GM06990 (cell line): Measurements from ENCODE around the gene PIGZ.

Experiments
- DNase-seq: peaks from one replicate; pipeline ENCODE4 v3.0.0-alpha.2; 2011; ENCODE audit not compliant: insufficient read length; ENCODE audit errors: extremely low read depth
- H3K27me3 ChIP-seq: replicated peaks from 2 replicates; pipeline ENCODE4 v1.6.0; 2011; ENCODE audit warnings: low read length; ENCODE audit not compliant: control insufficient read depth, insufficient read depth
- H3K36me3 ChIP-seq: 2 replicates; pipeline ENCODE4 v1.5.1; 2011; ENCODE audit warnings: low read length; ENCODE audit not compliant: control insufficient read depth, insufficient read depth
- H3K4me3 ChIP-seq: replicated peaks from 2 replicates; pipeline ENCODE4 v1.5.1; 2011; ENCODE audit warnings: low read depth, mild to moderate bottlenecking, control low read depth, low read length
- TF ChIP-seq, protein P1 (sequence below): IDR thresholded peaks from 2 replicates; pipeline ENCODE4 v1.5.1; 2011; ENCODE audit warnings: low read length, control low read depth, mild to moderate bottlenecking, inconsistent platforms; ENCODE audit not compliant: insufficient read depth, poor library complexity, severe bottlenecking

PIGZ gene

DNA sequence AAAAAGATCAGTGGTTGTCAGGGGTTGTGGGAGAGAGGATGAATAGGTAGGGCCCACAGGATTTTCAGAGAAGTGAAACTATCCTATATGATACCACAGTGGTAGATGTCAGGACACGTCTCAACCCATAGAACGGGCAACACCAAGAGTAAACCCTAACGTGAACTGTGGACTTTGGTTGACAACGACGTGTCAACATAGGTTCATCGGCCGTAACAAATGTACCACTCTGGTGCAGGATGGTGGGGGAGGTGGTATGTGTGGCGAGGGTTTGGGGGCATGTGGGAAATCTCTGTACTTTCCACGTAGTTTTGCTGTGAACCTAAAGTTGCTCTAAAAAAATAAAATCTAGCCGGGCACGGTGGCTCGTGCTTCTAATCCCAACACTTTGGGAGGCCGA, 13.0 kb upstream of the PIGZ start:
- H3K4me3 ChIP-seq, result no peak overlapping the region
- H3K36me3 ChIP-seq, result no peaks in the 10 kb centered on the region
- TF ChIP-seq, protein P1, sequence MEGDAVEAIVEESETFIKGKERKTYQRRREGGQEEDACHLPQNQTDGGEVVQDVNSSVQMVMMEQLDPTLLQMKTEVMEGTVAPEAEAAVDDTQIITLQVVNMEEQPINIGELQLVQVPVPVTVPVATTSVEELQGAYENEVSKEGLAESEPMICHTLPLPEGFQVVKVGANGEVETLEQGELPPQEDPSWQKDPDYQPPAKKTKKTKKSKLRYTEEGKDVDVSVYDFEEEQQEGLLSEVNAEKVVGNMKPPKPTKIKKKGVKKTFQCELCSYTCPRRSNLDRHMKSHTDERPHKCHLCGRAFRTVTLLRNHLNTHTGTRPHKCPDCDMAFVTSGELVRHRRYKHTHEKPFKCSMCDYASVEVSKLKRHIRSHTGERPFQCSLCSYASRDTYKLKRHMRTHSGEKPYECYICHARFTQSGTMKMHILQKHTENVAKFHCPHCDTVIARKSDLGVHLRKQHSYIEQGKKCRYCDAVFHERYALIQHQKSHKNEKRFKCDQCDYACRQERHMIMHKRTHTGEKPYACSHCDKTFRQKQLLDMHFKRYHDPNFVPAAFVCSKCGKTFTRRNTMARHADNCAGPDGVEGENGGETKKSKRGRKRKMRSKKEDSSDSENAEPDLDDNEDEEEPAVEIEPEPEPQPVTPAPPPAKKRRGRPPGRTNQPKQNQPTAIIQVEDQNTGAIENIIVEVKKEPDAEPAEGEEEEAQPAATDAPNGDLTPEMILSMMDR, result no peak

DNA sequence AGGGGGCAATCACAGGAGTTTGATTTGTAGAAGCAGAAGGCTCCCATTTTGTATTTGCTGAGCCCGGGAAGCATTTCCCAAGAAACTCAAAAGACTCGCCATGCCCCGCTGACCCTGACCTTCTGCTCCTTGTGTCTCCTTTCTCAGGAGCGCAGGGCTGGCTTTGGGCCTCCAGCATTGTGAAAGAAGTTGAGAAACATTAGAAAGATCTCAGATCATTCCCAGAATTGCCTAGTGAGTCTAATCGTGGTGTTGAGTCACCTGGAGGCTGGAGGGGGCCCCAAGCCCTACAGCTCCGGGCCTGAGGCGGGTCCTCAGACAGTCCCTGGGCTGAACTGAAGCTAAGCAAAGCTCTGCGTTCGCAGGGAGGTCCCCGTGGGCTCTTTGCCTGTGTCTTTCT, 10.9 kb upstream of the PIGZ start:
- no peak for DNase-seq
- TF ChIP-seq, protein P1, result no peak
- no peaks in the 10 kb centered on the region for H3K27me3 ChIP-seq
- H3K4me3 ChIP-seq, result no peak overlapping the region
- no peaks in the 10 kb centered on the region for H3K36me3 ChIP-seq

More for the DNA sequence above, 13.0 kb upstream of the PIGZ start:
- no peak for DNase-seq
- H3K27me3 ChIP-seq, result no peaks in the 10 kb centered on the region

DNA sequence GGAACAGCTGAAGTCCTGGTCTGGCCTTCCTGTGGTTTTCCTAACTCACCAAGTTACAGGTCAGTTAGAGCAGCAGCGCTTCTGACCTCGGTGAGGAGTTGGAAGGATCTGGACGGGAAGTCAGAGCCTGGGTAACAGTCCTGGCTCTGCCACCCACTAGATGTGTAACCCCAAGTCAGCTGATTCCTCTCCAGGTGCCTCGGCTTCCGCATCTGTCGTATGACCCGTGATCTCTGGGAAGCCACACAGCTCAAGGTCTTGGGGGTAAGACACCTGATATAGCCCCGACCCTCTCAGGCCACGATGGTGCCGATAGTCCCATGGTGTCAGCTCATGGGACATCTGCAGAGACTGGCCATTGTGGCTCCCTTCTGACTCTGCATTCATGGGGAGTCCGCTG, 8.3 kb upstream of the PIGZ start:
- no peak for DNase-seq
- TF ChIP-seq, protein P1, result no peak
- no peaks in the 10 kb centered on the region for H3K36me3 ChIP-seq
- no peak overlapping the region for H3K4me3 ChIP-seq
- no peaks in the 10 kb centered on the region for H3K27me3 ChIP-seq

DNA sequence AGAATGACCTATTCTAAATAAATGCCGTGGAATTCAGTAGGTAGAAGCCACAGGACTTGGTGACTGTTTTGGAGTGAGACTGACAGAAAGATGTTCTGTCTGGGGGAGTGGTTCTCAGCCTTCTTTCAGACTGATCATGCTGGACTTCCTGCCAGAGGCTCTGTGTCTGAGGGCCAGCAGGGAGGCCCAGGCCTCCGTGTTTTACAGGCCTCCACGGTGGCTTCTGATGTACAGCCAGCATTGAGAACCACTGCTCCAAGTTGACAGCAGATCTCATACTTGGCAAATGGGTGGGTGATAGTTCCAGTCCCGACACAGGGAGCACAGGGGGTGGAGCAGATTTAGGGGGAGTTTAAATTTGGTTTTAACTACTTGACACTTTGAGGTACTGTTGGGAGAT, 6.7 kb upstream of the PIGZ start:
- TF ChIP-seq, protein P1, result no peak
- DNase-seq, result no peak
- H3K27me3 ChIP-seq, result no peaks in the 10 kb centered on the region

DNA sequence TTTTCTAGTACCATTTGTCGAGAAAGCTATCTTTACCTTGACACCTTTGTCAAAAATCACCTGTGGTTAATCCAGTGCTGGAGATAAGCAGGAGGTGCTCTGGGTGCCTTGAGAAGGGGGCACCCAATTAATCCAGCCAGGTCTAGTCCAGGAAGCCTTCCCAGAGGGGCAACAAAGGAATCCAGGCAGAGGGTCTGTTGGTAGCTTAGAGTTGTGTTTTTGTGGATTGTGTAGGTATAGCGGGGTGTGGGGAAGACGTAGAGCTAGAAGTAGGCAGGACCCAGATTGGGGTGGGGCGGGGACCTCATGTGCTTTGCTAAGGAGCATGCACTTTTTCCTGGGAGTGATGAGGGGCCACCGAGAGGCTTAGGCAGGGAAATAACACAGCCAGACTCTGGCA, 6.0 kb upstream of the PIGZ start:
- Histone ChIP-seq H3K27me3 (no peaks in the 10 kb centered on the region), H3K36me3 (no peaks in the 10 kb centered on the region), H3K4me3 (no peak overlapping the region)
- no peak for DNase-seq
- TF ChIP-seq, protein P1, result no peak

More for the DNA sequence above, 6.7 kb upstream of the PIGZ start:
- no peak overlapping the region for H3K4me3 ChIP-seq
- H3K36me3 ChIP-seq, result no peaks in the 10 kb centered on the region

- Histone ChIP-seq H3K27me3 (no peaks in the 10 kb centered on the region), H3K4me3 (no peak overlapping the region), H3K36me3 (0 out of 2 replicates have a peak, but pooled peaks cover 1% of the 10 kb centered on the region)
- TF ChIP-seq, protein P1, result no peak
- no peak for DNase-seq
These were observed 2.6 kb upstream of the PIGZ start for GRCh38 chr3:196971094-196971698.
